H1 (cell line): Measurements from ENCODE around the gene SNTN. TPM values are rescaled to one million over a fixed set of nuclear protein-coding genes. Genes with fewer than 3 reads are reported as not detected.

Experiments
- CBX5 ChIP-seq: fragments of 300-800, 300-1000 bp; sonication (generic); IDR thresholded peaks from 2 replicates; pipeline ENCODE4 v1.7.1; 2016; ENCODE audit warnings: antibody characterized with exemption, low read length, low read depth
- CHD1 ChIP-seq: IDR thresholded peaks from 2 replicates; pipeline ENCODE4 v1.6.1; 2012; ENCODE audit warnings: low read depth, low read length, improper control_type of control experiment
- CHD2 ChIP-seq: IDR thresholded peaks from 2 replicates; pipeline ENCODE4 v1.6.1; 2012; ENCODE audit warnings: low read length, improper control_type of control experiment
- EGR1 ChIP-seq: IDR thresholded peaks from 2 replicates; pipeline ENCODE4 v1.6.1; 2011; ENCODE audit warnings: low read depth, low read length, borderline replicate concordance
- GABPA ChIP-seq: IDR thresholded peaks from 2 replicates; pipeline ENCODE4 v1.6.1; 2011; ENCODE audit warnings: mild to moderate bottlenecking, low read length, moderate library complexity, borderline replicate concordance; ENCODE audit not compliant: insufficient read depth
- JUN ChIP-seq: IDR thresholded peaks from 2 replicates; pipeline ENCODE4 v1.6.1; 2011; ENCODE audit warnings: low read depth, mild to moderate bottlenecking, improper control_type of control experiment, low read length
- JUND ChIP-seq: IDR thresholded peaks from 2 replicates; pipeline ENCODE4 v1.6.1; 2011; ENCODE audit warnings: mild to moderate bottlenecking, improper control_type of control experiment, low read length
- NANOG ChIP-seq: IDR thresholded peaks from 2 replicates; pipeline ENCODE4 v1.6.1; 2011; ENCODE audit warnings: low read length, low read depth, mild to moderate bottlenecking, inconsistent platforms; ENCODE audit not compliant: insufficient read depth, poor library complexity, severe bottlenecking
- PHF8 ChIP-seq: fragments of 200-600 bp; sonication (generic); conservative IDR thresholded peaks from 2 replicates; pipeline ENCODE4 v1.7.1; 2012; ENCODE audit warnings: low read depth, mild to moderate bottlenecking, inconsistent platforms, low read length, moderate library complexity
- POLR2A ChIP-seq, 2 experiments: IDR thresholded peaks; 1 replicate in 1 of 2; 2 replicates in 1 of 2; pipeline ENCODE4 v1.6.1; 2011; ENCODE audit warnings: low read depth in 2 of 2, low read length in 2 of 2, mild to moderate bottlenecking in 2 of 2; ENCODE audit errors: control extremely low read depth in 1 of 2
- SRF ChIP-seq: IDR thresholded peaks from 2 replicates; pipeline ENCODE4 v1.6.1; 2011; ENCODE audit warnings: mild to moderate bottlenecking, low read depth, low read length, moderate library complexity
- polyA plus RNA-seq, 7 experiments: library from polyadenylated mRNA; depleted of rRNA in 3 of 7; stranded (reverse) in 5 of 7; unstranded in 2 of 7; fragments of >200 nt in 5 of 7; fragments of 200-250 nt in 2 of 7; gene quantifications; 1 replicate in 5 of 7; 2 replicates in 1 of 7; 4 replicates in 1 of 7; pipeline versions ENCODE4 v1.2.1 to v1.2.3, GENCODE V29; 2011 to 2013; ENCODE audit warnings: missing spikeins in 2 of 7, mixed read lengths in 2 of 7
- total RNA-seq: library from RNA; stranded (reverse); fragmentation: NEBNext Ultra II Directional; extraction: Animal tissue kit (Norgen Biotek cat#: 25700); gene quantifications from 2 replicates; pipeline ENCODE4 v1.2.1, GENCODE V29; 2021
- TF ChIP-seq, protein P1 (sequence below): fragments of 300-600 bp; sonication (generic); IDR thresholded peaks from 2 replicates; pipeline ENCODE4 v1.7.1; 2012; ENCODE audit warnings: low read length, moderate library complexity, mild to moderate bottlenecking, inconsistent platforms; ENCODE audit not compliant: insufficient replicate concordance

The SNTN gene
- total and polyA plus RNA-seq, 2 of the 8 experiments (the other 6 are each of a cell fraction or from before 2014, with no cell fraction given): not detected

DNA sequence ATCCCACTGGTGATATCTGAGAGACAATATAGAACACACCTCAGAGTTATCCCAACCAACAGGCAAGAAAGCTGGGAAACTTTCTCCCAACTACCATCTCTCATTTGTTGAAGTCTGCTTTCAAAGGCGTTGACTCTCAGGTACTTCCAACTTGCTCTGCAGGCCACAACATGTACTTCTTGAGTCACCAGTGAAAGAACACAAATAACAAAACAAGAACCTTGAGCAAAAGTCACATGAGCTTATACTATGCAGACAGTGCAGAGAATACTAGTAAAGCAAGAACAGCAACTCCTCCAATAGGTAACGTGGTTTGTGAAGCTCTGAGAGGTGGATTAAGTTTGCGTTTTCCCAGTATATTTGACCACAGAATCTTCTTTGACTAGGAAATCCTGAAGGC, 20.6 kb downstream of the SNTN start (continued):
- TF ChIP-seq, protein P1, sequence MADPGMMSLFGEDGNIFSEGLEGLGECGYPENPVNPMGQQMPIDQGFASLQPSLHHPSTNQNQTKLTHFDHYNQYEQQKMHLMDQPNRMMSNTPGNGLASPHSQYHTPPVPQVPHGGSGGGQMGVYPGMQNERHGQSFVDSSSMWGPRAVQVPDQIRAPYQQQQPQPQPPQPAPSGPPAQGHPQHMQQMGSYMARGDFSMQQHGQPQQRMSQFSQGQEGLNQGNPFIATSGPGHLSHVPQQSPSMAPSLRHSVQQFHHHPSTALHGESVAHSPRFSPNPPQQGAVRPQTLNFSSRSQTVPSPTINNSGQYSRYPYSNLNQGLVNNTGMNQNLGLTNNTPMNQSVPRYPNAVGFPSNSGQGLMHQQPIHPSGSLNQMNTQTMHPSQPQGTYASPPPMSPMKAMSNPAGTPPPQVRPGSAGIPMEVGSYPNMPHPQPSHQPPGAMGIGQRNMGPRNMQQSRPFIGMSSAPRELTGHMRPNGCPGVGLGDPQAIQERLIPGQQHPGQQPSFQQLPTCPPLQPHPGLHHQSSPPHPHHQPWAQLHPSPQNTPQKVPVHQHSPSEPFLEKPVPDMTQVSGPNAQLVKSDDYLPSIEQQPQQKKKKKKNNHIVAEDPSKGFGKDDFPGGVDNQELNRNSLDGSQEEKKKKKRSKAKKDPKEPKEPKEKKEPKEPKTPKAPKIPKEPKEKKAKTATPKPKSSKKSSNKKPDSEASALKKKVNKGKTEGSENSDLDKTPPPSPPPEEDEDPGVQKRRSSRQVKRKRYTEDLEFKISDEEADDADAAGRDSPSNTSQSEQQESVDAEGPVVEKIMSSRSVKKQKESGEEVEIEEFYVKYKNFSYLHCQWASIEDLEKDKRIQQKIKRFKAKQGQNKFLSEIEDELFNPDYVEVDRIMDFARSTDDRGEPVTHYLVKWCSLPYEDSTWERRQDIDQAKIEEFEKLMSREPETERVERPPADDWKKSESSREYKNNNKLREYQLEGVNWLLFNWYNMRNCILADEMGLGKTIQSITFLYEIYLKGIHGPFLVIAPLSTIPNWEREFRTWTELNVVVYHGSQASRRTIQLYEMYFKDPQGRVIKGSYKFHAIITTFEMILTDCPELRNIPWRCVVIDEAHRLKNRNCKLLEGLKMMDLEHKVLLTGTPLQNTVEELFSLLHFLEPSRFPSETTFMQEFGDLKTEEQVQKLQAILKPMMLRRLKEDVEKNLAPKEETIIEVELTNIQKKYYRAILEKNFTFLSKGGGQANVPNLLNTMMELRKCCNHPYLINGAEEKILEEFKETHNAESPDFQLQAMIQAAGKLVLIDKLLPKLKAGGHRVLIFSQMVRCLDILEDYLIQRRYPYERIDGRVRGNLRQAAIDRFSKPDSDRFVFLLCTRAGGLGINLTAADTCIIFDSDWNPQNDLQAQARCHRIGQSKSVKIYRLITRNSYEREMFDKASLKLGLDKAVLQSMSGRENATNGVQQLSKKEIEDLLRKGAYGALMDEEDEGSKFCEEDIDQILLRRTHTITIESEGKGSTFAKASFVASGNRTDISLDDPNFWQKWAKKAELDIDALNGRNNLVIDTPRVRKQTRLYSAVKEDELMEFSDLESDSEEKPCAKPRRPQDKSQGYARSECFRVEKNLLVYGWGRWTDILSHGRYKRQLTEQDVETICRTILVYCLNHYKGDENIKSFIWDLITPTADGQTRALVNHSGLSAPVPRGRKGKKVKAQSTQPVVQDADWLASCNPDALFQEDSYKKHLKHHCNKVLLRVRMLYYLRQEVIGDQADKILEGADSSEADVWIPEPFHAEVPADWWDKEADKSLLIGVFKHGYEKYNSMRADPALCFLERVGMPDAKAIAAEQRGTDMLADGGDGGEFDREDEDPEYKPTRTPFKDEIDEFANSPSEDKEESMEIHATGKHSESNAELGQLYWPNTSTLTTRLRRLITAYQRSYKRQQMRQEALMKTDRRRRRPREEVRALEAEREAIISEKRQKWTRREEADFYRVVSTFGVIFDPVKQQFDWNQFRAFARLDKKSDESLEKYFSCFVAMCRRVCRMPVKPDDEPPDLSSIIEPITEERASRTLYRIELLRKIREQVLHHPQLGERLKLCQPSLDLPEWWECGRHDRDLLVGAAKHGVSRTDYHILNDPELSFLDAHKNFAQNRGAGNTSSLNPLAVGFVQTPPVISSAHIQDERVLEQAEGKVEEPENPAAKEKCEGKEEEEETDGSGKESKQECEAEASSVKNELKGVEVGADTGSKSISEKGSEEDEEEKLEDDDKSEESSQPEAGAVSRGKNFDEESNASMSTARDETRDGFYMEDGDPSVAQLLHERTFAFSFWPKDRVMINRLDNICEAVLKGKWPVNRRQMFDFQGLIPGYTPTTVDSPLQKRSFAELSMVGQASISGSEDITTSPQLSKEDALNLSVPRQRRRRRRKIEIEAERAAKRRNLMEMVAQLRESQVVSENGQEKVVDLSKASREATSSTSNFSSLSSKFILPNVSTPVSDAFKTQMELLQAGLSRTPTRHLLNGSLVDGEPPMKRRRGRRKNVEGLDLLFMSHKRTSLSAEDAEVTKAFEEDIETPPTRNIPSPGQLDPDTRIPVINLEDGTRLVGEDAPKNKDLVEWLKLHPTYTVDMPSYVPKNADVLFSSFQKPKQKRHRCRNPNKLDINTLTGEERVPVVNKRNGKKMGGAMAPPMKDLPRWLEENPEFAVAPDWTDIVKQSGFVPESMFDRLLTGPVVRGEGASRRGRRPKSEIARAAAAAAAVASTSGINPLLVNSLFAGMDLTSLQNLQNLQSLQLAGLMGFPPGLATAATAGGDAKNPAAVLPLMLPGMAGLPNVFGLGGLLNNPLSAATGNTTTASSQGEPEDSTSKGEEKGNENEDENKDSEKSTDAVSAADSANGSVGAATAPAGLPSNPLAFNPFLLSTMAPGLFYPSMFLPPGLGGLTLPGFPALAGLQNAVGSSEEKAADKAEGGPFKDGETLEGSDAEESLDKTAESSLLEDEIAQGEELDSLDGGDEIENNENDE: no peak
- TF ChIP-seq NANOG: no peak
- TF ChIP-seq SRF: no peak
- no peak for TF ChIP-seq GABPA
- TF ChIP-seq CHD2: no peak
- no peak for TF ChIP-seq EGR1
- no peak for TF ChIP-seq CBX5
- no peak for TF ChIP-seq POLR2A (IDR thresholded peaks at IDR 0.05; ENCODE audit: control extremely low read depth in 1 of 2, low read depth in 2 of 2, low read length in 2 of 2)
- no peak for TF ChIP-seq PHF8
- no peak for TF ChIP-seq JUN
- TF ChIP-seq JUND: no peak
- TF ChIP-seq CHD1: no peak
